ENCODE measurements around the gene SEMA3A.

- no peak for TF ChIP-seq CTCF (IDR thresholded peaks at IDR 0.05)
- TF ChIP-seq POLR2A (IDR thresholded peaks at IDR 0.05), result no peak
Observed at GRCh38 chr7:84108787-84109186, 85.8 kb downstream of the SEMA3A start.
